Liver (tissue), 9 donors: Measurements from ENCODE around the gene OR4N2. TPM values are rescaled to one million over a fixed set of nuclear protein-coding genes. Genes with fewer than 3 reads are reported as not detected.
"Not testable (repeated sequence)": the region's sequence is repeated elsewhere in the genome, so short reads cannot be mapped to it uniquely, and the experiment has no call there.

Experiments used
- DNase-seq: peaks from one replicate; pipeline ENCODE4 v3.0.0-alpha.2; 2017; ENCODE audit warnings: low spot score
- H3K27ac ChIP-seq, 2 donors: one replicate each; pipeline ENCODE4 v1.7.0; 2013; ENCODE audit warnings: inconsistent platforms in 2 of 2, low read length in 2 of 2, control low read depth in 1 of 2, low read depth in 1 of 2, mild to moderate bottlenecking in 1 of 2
- H3K27me3 ChIP-seq, 4 donors: one replicate each; pipeline versions ENCODE4 v1.6.1 to v1.7.0; 2013; ENCODE audit warnings: low read length in 3 of 4, inconsistent platforms in 1 of 4, mild to moderate bottlenecking in 1 of 4, moderate library complexity in 1 of 4; ENCODE audit not compliant: control insufficient read depth in 4 of 4, insufficient read depth in 4 of 4
- H3K36me3 ChIP-seq, 4 donors: one replicate each; pipeline versions ENCODE4 v1.6.1 to v1.7.0; 2013; ENCODE audit warnings: low read length in 3 of 4, mild to moderate bottlenecking in 3 of 4, low read depth in 1 of 4, moderate library complexity in 1 of 4; ENCODE audit not compliant: control insufficient read depth in 4 of 4, insufficient read depth in 3 of 4
- H3K4me1 ChIP-seq, 4 donors: one replicate each; pipeline versions ENCODE4 v1.6.1 to v1.7.0; 2013; ENCODE audit warnings: low read length in 3 of 4, mild to moderate bottlenecking in 3 of 4, moderate library complexity in 1 of 4; ENCODE audit not compliant: control insufficient read depth in 4 of 4, insufficient read depth in 4 of 4
- H3K4me3 ChIP-seq, 3 donors: one replicate each; pipeline versions ENCODE4 v1.6.1 to v1.7.0; 2013; ENCODE audit warnings: low read length in 3 of 3, control low read depth in 1 of 3, low read depth in 1 of 3, mild to moderate bottlenecking in 1 of 3
- H3K9ac ChIP-seq, 2 donors: one replicate each; pipeline ENCODE4 v1.7.0; 2013; ENCODE audit warnings: low read length in 2 of 2, mild to moderate bottlenecking in 2 of 2, moderate library complexity in 2 of 2, control low read depth in 1 of 2, low read depth in 1 of 2
- H3K9me3 ChIP-seq, 4 donors: one replicate each; pipeline versions ENCODE4 v1.6.1 to v1.7.0; 2013; ENCODE audit warnings: low read length in 3 of 4; ENCODE audit not compliant: control insufficient read depth in 4 of 4
- EGR1 ChIP-seq, 2 donors: IDR thresholded peaks; 2 replicates each; pipeline ENCODE4 v1.6.1; 2016 to 2018; ENCODE audit warnings: antibody characterized with exemption in 2 of 2, low read depth in 2 of 2
- FOXA1 ChIP-seq: IDR thresholded peaks from 2 replicates; pipeline ENCODE4 v1.6.1; 2016; ENCODE audit warnings: antibody characterized with exemption
- FOXA2 ChIP-seq: IDR thresholded peaks from 2 replicates; pipeline ENCODE4 v1.6.1; 2016; ENCODE audit warnings: antibody characterized with exemption
- GABPA ChIP-seq, 2 donors: IDR thresholded peaks in 1 of 2; conservative IDR thresholded peaks in 1 of 2; 2 replicates each; pipeline ENCODE4 v1.6.1; 2016; ENCODE audit warnings: antibody characterized with exemption in 2 of 2, mild to moderate bottlenecking in 1 of 2, moderate library complexity in 1 of 2
- HNF4A ChIP-seq, 2 donors: conservative IDR thresholded peaks; 2 replicates each; pipeline ENCODE4 v1.6.1; 2016; ENCODE audit warnings: antibody characterized with exemption in 2 of 2, mild to moderate bottlenecking in 2 of 2
- HNF4G ChIP-seq: IDR thresholded peaks from 2 replicates; pipeline ENCODE4 v1.6.1; 2016; ENCODE audit warnings: antibody characterized with exemption
- JUND ChIP-seq, 2 donors: IDR thresholded peaks; 2 replicates each; pipeline ENCODE4 v1.6.1; 2016; ENCODE audit warnings: antibody characterized with exemption in 2 of 2
- MAX ChIP-seq: IDR thresholded peaks from 2 replicates; pipeline ENCODE4 v1.6.1; 2016; ENCODE audit warnings: antibody characterized with exemption
- NR2F2 ChIP-seq: IDR thresholded peaks from 2 replicates; pipeline ENCODE4 v1.6.1; 2016; ENCODE audit warnings: antibody characterized with exemption
- RAD21 ChIP-seq, 2 donors: IDR thresholded peaks; 2 replicates each; pipeline ENCODE4 v1.6.1; 2016; ENCODE audit warnings: antibody characterized with exemption in 2 of 2, mild to moderate bottlenecking in 2 of 2
- REST ChIP-seq: IDR thresholded peaks from 2 replicates; pipeline ENCODE4 v1.6.1; 2016; ENCODE audit warnings: antibody characterized with exemption, mild to moderate bottlenecking
- RXRA ChIP-seq, 2 donors: IDR thresholded peaks; 2 replicates each; pipeline ENCODE4 v1.6.1; 2017 to 2018; ENCODE audit warnings: antibody characterized with exemption in 2 of 2, mild to moderate bottlenecking in 1 of 2
- SP1 ChIP-seq: IDR thresholded peaks from 2 replicates; pipeline ENCODE4 v1.6.1; 2018; ENCODE audit warnings: antibody characterized with exemption, mild to moderate bottlenecking
- TAF1 ChIP-seq: conservative IDR thresholded peaks from 2 replicates; pipeline ENCODE4 v1.6.1; 2016; ENCODE audit warnings: antibody characterized with exemption, mild to moderate bottlenecking
- YY1 ChIP-seq: IDR thresholded peaks from 2 replicates; pipeline ENCODE4 v1.6.1; 2016; ENCODE audit warnings: antibody characterized with exemption, mild to moderate bottlenecking
- WGBS: extraction: QIAGEN DNeasy Blood & Tissue Kit; methylation state at CpG from one replicate; pipeline ENCODE4 v1.1.7; 2013; 5-methylcytosine and 5-hydroxymethylcytosine counted together
- polyA plus RNA-seq, 2 donors: library from polyadenylated mRNA; stranded (reverse) in 1 of 2; unstranded in 1 of 2; fragments of 200-250 nt in 1 of 2; fragments of >200 nt in 1 of 2; fragmentation: Nextera tagmentation in 1 of 2; extraction: Ambion mirVana in 1 of 2; gene quantifications; one replicate each; pipeline versions ENCODE4 v1.2.1 to v1.2.3, GENCODE V29; 2013 to 2015
- total RNA-seq, 2 donors: library from RNA; depleted of rRNA; stranded (reverse); fragments of >200 nt; gene quantifications; one replicate each; pipeline ENCODE4 v1.2.3, GENCODE V29; 2014
- TF ChIP-seq, protein P1 (sequence below): IDR thresholded peaks from 2 replicates; pipeline ENCODE4 v1.6.1; 2016; ENCODE audit warnings: antibody characterized with exemption
- TF ChIP-seq, protein P2 (sequence below): fragments of 150-350 bp; IDR thresholded peaks from 2 replicates; pipeline ENCODE4 v1.5.1; 2017; ENCODE audit warnings: improper control_type of control experiment, low read depth, low read length; ENCODE audit not compliant: missing input control
- donor health status: healthy.
- donor health status: healthy.
- donor health status: healthy.
- donor health status: healthy.
- donor health status: healthy.

Gene OR4N2
- total and polyA plus RNA-seq, 4 donors, result not detected

GRCh38 chr14:19772454-19772853 is 31.1 kb upstream of the OR4N2 start:
- not testable (repeated sequence) for H3K9ac ChIP-seq, H3K4me1 ChIP-seq, H3K4me3 ChIP-seq, H3K27me3 ChIP-seq, H3K36me3 ChIP-seq, H3K9me3 ChIP-seq, DNase-seq, H3K27ac ChIP-seq
- 38% methylated on average over 2 of the region's 2 CpGs for WGBS

DNA sequence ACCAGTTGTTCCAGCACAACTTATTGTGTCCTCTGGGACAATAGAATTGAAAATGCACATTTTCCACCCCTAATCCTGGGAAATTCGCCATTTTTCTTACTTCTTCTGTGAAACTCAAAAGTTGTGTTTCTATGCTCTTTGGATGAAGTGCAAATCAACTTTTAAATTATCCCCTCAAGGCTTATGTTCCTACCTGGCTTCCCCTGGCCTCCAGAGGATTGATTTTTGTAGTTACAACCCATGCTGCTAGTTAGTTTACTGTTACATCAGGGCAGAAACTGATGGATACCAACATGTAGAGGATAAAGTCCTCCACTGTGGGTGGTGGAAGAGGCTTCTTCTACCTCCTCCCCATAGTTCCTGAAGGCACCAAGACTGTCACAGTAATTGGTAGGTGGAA is 30.4 kb upstream of the OR4N2 start, which contains the start of gene OR4M1:
TSS of gene OR4M1 (plus strand) at position 301 of the 400 bp plus-strand sequence. CDS start 6,819 bp downstream, outside the sequence.
- WGBS, result 17% methylated on average over 1 of the region's 1 CpG
- H3K27me3 ChIP-seq, H3K9ac ChIP-seq, H3K4me3 ChIP-seq, H3K36me3 ChIP-seq, H3K9me3 ChIP-seq, DNase-seq, H3K27ac ChIP-seq, H3K4me1 ChIP-seq: not testable (repeated sequence)

DNA sequence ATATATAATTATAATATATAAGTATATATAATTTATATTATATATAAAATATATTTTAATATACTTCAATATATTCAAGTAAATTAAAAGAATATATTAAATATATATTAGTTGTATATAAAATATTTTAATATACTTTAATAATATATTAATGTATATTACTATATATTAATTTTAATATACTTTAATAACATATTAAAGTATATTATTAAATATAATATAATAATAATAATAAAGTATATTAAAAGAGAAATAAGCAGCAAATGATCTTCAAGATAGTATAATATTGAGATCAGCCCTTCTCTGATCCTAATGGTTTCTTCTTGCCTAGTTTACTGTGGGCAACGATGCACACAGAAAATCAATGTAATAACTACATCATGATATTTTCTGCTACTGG is 28.0 kb upstream of the OR4N2 start:
- Histone ChIP-seq H3K9ac (no peak overlapping the region), H3K27ac (no peak overlapping the region), H3K9me3 (peaks cover 0 to 3% (median 0%) of the 10 kb centered on the region in 4 donors), H3K36me3 (no peaks in the 10 kb centered on the region), H3K4me1 (no peaks in the 10 kb centered on the region), H3K4me3 (no peak overlapping the region), H3K27me3 (no peaks in the 10 kb centered on the region)
- WGBS, result 74% methylated on average over 1 of the region's 1 CpG
- no peak for DNase-seq
- TF ChIP-seq SP1 (no peak), GABPA (IDR thresholded peaks at IDR 0.05 in 1 of 2, conservative IDR thresholded peaks at IDR 0.05 in 1 of 2) (no peak), MAX (no peak), EGR1 (IDR thresholded peaks at IDR 0.05; ENCODE audit: low read depth in 2 of 2) (no peak), NR2F2 (no peak), HNF4G (no peak), HNF4A (conservative IDR thresholded peaks at IDR 0.05) (no peak), JUND (IDR thresholded peaks at IDR 0.05) (no peak), RXRA (IDR thresholded peaks at IDR 0.05) (no peak), FOXA1 (no peak), REST (no peak), RAD21 (IDR thresholded peaks at IDR 0.05) (no peak), YY1 (no peak), TAF1 (no peak), FOXA2 (no peak)
- TF ChIP-seq, protein P1, sequence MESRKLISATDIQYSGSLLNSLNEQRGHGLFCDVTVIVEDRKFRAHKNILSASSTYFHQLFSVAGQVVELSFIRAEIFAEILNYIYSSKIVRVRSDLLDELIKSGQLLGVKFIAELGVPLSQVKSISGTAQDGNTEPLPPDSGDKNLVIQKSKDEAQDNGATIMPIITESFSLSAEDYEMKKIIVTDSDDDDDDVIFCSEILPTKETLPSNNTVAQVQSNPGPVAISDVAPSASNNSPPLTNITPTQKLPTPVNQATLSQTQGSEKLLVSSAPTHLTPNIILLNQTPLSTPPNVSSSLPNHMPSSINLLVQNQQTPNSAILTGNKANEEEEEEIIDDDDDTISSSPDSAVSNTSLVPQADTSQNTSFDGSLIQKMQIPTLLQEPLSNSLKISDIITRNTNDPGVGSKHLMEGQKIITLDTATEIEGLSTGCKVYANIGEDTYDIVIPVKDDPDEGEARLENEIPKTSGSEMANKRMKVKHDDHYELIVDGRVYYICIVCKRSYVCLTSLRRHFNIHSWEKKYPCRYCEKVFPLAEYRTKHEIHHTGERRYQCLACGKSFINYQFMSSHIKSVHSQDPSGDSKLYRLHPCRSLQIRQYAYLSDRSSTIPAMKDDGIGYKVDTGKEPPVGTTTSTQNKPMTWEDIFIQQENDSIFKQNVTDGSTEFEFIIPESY, result no peak
- TF ChIP-seq, protein P2, sequence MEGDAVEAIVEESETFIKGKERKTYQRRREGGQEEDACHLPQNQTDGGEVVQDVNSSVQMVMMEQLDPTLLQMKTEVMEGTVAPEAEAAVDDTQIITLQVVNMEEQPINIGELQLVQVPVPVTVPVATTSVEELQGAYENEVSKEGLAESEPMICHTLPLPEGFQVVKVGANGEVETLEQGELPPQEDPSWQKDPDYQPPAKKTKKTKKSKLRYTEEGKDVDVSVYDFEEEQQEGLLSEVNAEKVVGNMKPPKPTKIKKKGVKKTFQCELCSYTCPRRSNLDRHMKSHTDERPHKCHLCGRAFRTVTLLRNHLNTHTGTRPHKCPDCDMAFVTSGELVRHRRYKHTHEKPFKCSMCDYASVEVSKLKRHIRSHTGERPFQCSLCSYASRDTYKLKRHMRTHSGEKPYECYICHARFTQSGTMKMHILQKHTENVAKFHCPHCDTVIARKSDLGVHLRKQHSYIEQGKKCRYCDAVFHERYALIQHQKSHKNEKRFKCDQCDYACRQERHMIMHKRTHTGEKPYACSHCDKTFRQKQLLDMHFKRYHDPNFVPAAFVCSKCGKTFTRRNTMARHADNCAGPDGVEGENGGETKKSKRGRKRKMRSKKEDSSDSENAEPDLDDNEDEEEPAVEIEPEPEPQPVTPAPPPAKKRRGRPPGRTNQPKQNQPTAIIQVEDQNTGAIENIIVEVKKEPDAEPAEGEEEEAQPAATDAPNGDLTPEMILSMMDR, result no peak

DNA sequence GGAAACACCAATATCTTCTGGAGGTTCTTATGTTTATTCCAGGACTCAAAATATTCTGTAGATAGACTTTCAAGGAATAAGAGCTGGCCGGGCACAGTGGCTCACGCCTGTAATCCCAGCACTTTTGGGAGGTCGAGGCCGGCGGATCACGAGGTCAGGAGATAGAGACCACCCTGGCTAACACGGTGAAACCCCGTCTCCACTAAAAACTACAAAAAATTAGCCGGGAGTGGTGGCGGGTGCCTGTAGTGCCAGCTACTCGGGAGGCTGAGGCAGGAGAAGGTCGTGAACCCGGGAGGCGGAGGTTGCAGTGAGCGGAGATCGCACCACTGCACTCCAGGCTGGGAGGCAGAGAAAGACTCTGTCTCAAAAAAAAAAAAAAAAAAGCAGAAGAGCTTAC is 17.7 kb upstream of the OR4N2 start:
- 80% methylated on average over 16 of the region's 16 CpGs for WGBS
- DNase-seq, result not testable (repeated sequence)

More for the DNA sequence above, 17.7 kb upstream of the OR4N2 start:
- H3K9me3 ChIP-seq, H3K9ac ChIP-seq, H3K36me3 ChIP-seq, H3K27me3 ChIP-seq, H3K4me3 ChIP-seq, H3K4me1 ChIP-seq, H3K27ac ChIP-seq: not testable (repeated sequence)
